Lung microvascular endothelial cell (primary cell): Measurements from ENCODE around the gene LTBP2. TPM values are rescaled to one million over a fixed set of nuclear protein-coding genes. Genes with fewer than 3 reads are reported as not detected.

Source experiments
- DNase-seq, 2 donors: peaks; one replicate each; pipeline versions ENCODE4 v3.0.0 to v3.0.0-alpha.2; 2010; ENCODE audit warnings: low read depth in 2 of 2
- total RNA-seq: library from RNA; depleted of rRNA; stranded (reverse); fragments of >200 nt; gene quantifications from 2 replicates; pipeline ENCODE4 v1.2.1, GENCODE V29; 2014

Gene LTBP2
- total RNA-seq, 1 donor from 2014 or later = 6.2 TPM

GRCh38 chr14:74573421-74574089 is 38.5 kb downstream of the LTBP2 start:
- no peak for DNase-seq

- no peak for DNase-seq
Observed at GRCh38 chr14:74572726-74573301, 39.2 kb downstream of the LTBP2 start.

- DNase-seq = peak; percentile 61 to 96
Observed at GRCh38 chr14:74571901-74572725, 39.9 kb downstream of the LTBP2 start.

DNA sequence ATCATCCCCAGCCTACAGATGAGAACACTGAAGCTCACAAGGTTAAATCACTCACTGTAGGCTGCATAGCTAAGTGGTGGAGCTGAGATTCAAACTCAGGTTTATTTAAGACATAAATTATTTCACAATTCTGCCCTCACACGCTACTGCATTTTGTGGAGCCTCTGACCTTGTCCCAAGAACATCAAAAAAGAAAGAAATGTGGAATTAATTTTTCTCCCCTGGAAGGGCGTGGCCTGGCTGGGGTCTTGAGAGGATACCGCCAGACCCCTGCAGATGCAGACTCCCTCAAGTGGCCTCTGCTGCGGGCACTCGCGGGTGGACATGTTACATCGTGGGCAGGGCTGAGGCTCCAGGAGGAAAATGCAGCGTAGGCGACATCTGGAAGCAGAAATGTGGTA is 40.6 kb downstream of the LTBP2 start:
- DNase-seq = no peak

DNA sequence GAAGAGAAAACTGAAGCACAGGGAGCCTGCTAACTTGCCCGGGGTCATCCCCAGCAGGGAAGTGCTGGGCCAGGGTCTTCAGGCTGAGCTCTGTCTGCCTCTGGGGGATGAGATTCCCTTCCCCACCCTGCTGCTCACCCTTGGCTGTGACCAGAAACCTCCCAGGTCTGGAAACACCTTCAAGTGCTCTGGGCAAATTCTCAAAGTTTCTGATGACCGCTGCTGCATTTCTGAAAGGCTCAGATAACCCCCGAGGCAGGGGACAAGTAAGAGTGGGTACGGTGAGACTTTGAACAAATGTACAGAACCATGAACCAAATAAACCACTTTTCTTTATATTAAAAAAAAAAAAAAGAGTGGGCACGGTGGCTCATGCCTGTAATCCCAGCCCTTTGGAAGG is 41.3 kb downstream of the LTBP2 start:
- no peak for DNase-seq

DNA sequence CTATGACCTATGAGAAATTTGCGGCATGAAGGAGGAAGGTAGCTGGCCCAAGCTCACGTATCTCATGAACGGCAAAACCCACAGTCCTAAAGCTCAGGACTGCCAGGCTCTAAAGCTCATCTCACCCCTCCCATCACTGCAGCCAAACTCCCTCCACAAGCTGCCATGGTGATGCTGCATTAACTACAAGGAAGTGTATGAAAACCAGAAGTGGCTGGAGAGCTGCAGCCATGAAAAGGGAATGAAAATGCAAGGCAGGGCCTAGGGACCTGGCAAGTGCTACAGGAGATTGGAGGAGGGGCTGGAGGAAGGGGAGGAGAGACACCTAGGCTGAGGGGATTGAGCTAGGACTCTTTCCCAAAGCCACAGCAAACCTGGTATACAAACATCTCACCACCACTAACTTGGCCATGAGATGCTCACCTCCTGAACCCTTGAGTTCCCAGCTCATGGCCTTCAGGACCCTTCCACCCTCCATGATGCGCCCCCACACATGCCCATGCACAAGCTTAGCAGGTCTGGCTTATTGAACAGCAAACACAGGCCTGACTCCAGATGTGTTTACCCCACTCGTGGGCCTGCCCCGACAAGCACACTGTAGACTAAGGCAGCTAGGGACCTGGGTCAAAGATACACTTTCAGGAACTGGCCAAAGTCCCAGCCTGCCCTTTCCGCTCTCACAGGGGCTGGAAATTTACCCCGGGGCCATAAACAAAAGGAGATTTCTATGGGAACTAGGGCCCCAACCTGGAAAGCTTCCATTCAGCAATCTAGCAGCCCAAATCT is 42.0 kb downstream of the LTBP2 start:
- DNase-seq = peak; percentile 66 to 86

- no peak for DNase-seq
Observed at GRCh38 chr14:74569387-74569786, 42.6 kb downstream of the LTBP2 start.

DNA sequence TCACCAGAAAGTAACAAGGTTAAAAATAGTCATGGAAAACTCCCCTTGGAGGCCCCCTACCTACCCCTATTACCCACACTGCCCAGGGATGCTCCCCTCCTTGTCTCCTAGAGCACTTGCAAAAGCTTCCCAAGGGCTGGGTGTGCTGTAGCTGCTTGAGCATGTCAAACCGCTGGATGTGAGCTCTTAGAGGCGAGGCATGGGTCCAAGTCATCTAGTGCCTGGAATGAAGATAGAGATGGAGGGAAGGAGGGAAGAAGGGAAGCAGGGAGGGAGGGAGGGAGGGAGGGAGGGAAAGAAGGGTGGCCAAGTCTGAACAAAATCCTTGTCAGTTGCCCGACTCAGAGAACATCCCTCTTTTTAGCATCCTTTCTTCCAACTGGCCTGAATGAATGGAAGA is 43.1 kb downstream of the LTBP2 start:
- no peak for DNase-seq

GRCh38 chr14:74568380-74568649 is 43.7 kb downstream of the LTBP2 start:
- no peak for DNase-seq

- no peak for DNase-seq
Observed at GRCh38 chr14:74567646-74568379, 44.2 kb downstream of the LTBP2 start.

GRCh38 chr14:74567219-74567618 is 44.8 kb downstream of the LTBP2 start:
- DNase-seq = no peak

DNA sequence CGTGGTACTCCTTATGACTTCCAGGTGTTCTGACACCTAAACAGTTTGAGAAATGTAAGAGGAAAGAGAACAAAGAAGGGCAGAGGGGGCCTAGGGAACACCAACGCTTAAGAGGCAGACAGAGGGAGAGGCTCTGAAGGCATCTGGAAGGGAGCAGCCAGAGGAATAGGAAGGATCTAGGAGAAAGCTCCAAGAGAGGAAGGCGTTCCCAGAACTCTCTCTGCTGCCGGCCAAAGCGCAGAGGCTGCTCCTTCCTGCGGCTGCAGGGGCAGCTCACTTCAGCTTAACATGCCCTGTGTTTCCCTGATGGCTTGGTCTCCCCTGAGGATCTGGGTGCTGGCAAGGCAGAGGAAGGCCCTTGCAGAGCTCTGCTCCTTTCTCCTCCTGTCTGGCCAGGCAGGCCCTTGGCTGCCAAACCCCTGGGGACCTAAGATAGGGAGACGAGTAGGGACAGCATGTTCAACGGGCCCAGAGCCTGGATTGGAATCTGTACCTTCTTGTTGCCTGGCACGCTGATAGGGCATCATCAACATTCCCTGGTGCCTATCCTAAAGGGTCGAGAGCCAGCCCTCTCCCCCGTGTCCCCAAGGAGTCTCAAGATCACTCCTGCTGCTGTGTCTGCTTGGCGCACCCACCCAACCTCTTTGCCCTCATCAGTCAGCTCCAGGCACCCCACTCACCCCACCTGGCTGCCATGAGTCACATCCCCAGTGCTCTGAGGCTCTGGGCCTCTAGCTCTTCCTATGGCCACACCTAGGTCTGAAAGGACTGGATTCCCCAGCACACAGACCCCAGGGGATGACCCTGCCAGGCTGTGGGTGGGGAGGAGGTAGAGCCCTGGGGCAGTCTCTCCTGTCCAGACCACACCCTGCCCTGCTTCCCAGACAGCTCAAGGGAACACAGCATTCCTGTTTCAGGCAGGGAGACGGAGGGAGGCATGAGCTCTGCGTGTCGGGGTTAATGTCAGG is 45.6 kb downstream of the LTBP2 start:
- peak in 1 of 2 donors; percentile 30 for DNase-seq

- no peak for DNase-seq
Observed at GRCh38 chr14:74563586-74564159, 48.4 kb downstream of the LTBP2 start.

GRCh38 chr14:74563233-74563585 is 48.8 kb downstream of the LTBP2 start:
- peak in 1 of 2 donors; percentile 40 for DNase-seq

DNA sequence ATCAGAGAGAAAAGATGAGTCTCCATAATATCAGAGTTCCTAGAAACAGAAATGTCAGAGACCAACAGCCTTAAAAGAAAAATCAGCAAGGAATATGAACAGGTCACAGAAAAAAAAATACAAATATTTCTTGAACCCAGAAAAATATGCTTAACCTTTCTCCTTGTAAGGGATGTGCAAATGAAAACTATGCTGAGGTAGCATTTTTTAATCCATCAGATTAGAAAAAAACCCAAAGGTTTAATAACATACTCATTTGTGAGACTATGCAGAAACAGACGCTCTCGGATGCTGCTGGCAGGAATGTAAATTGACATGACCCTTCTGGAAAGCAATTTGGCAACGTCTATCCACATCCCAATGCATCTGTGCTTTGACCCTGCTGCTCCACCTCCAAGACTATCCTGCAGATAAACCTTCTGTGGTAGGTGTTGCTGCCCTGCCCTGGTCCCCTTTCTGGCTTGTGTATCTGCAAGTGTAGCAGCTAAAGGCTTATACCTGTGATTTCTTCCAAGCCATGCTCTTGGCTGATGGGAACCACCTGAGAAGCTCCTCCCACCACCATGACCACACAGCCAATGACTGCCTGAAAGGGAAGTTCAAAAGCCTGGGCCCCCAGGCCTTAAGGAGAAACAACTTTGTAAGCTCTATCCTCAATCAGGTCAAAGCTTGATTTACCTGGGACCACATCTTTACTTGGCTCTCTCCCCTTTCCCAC is 49.4 kb downstream of the LTBP2 start:
- no peak for DNase-seq

- no peak for DNase-seq
Observed at GRCh38 chr14:74558655-74559054, 53.4 kb downstream of the LTBP2 start.

DNA sequence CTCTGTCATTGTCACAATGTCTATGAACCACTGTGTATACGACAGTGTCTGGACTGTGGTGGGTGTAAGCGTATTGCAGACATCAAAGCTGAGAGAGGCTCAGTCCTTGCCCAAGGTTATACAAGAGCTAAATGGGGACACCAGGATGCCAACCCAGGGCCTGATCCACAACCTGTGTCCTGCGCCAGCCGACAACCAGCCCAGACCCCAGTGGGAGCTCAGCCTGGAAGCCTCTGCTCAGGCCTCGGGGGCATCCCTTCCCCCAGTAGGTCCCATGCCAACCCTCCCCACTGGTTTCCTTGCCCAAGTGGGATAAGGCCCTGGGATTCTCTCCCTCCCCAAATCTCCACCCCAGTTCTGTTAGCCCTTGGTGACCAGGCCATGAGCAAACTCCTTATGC is 54.3 kb downstream of the LTBP2 start:
- no peak for DNase-seq

GRCh38 chr14:74555476-74556050 is 56.5 kb downstream of the LTBP2 start:
- no peak for DNase-seq
